T-helper 22 cell (primary cell): ENCODE results near the gene NAV2.
"Not testable (repeated sequence)": the region's sequence is repeated elsewhere in the genome, so short reads cannot be mapped to it uniquely, and the experiment has no call there.

Experiments used
- DNase-seq: peaks from one replicate; pipeline ENCODE4 v3.0.0-alpha.2; 2020; ENCODE audit warnings: low read depth

Gene NAV2

DNA sequence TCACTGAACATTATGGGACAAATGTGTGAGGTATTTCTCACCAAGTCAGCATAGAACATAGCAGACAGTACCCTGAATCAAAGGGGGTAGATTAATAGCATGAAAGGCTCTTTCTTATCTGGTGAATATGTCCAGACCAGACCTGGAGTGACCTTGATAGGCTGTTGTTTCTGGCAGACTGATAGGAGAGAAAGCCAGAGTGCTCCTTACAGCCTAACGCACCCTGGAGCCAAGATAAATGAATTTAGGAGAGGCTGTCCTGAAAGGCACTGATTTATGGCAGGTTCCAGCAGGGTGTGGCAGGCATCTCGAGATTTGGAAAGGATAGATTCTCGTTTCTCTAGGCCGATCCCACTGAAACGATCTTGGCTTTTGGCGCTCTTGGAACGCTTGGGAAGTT, 243.0 kb downstream of the NAV2 start:
- no peak for DNase-seq

DNA sequence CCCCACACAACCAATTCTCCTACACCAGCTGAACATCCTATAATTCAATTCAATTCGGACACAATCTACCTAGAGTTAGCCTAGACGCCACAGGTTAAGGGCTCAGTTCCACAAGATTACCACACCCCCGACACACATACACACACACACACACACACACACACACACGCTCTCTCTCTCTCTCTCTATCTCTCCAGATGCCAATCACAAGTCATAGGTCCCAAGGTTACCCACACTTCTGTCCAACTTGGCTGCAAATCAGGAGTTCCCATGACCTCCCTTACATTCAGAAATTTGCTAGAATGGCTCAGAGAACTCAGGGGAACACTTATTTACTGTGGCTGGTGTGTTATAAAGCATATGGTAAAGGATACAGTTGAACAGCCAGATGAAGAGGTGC, 243.6 kb downstream of the NAV2 start:
- no peak for DNase-seq

DNA sequence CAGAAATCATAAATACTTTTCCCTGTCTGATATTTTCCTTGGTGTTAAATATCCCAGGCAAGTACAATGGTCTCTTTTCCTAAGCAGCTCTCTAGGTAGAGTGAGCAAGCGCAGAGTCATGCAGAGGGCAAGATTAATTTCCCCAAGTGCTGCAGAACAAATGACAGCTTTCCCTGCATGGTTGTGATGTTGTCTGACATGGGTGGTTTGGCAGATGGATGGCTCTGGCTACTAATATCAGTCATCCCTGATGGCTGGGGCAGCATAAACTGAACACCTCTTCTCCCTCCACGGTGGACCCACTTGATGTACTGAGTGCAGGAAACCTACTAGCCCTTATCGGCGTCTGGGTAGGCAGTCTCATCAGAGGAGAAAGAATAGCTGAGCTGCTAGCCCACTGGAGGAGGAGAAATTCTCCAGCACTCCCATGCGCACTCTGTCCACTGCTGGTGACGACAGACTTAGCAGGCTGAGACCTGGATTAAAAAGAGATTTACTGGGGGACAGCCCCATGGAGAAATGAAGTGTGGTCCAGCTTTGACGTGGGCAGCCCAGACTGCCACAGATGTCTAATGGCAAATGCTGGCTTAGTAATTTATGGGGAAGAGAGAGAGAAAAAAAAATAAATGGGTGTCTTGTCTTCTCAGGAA, 244.8 kb downstream of the NAV2 start:
- DNase-seq: no peak

DNA sequence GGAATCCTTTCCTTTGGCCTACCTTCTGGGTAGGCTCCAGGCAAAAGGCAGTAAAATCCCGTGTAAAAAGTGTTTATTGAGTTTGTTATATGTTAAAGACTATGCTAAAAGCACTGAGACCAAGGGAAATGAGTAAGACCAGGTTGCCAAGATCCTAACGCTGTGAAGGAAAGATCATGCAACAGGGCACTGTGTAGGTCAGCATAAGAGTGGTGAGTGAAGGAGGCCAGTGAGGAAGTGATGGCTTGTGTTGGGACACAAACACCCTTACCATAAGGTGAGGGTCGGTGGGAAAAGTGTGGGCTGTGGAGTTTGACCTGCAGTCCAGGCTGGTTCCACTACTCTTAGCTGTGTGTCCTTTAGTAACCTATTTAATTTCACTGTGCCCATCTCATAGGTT, 245.6 kb downstream of the NAV2 start:
- no peak for DNase-seq

DNA sequence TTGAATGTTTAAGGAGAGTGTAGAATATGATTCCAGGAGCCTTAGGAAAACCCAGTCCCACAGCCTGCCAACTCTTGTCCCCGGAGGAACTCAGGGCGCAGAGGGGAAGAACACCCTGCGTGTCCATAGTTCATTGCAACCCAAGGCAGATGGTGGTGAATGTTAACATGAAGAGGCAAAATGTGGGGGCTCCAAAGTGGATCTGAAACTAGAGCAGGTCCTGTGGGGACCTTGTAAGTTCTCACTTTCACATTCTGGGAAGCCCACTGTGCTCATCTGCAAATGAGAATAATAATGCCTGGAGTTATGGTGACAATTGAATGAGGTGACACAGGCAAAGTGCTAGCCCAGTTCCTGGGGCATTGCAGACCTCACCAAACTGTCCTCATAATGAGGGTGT, 246.6 kb downstream of the NAV2 start:
- no peak for DNase-seq

DNA sequence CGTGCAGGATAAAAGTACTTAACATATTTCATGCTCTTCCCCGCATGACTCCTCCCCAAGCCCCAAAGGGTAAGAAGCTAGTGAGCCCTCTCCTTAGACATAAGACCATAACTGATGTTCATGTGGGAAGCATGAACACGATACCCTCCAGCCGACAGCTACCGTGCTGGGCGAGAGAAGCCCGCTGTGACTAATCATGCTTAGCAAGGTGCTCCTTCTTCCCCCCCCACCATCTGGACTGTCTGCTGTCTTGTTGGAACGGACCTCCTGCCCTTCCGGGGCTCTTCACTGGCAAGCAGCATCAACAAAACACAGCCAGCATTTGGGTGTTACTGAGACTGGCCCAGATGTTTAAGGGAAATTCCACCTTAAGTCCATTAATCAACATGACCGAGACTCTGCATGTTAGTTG, 247.0 kb downstream of the NAV2 start:
- DNase-seq: no peak

DNA sequence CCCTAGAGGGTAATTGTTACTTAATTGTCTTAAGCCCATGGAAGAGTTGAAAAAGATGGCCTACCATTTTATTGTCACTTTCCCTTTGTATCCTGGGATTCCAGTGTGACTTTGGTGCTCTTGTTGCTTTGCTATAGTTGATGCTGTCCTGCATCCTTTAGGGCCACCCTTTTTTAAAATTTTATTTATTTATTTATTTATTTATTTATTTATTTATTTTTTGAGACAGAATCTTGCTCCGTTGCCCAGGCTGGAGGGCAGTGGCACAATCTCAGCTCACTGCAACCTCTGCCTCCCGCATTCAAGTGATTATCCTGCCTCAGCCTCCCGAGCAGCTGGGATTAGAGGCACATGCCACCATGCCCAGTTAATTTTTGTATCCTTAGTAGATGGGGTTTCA, 247.8 kb downstream of the NAV2 start:
- DNase-seq: not testable (repeated sequence)

DNA sequence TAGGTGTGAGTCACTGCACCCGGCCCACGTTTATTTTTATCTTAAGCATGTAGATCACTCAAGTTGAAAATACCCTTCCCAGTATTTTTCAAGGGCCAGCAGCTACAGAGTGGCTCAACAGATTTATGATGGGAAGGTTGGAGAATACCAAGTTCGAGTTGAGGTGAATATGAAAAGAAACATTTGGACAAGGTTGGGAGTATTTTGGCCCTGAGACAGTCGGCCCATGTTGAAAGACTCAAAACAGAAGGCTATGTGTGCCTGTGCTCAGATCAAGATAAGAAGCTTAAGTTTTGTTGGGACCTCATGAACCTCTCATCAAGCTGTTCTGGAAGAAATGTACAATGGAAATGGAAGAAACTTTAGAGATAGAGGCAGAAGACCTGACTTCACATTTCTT, 248.6 kb downstream of the NAV2 start:
- no peak for DNase-seq

DNA sequence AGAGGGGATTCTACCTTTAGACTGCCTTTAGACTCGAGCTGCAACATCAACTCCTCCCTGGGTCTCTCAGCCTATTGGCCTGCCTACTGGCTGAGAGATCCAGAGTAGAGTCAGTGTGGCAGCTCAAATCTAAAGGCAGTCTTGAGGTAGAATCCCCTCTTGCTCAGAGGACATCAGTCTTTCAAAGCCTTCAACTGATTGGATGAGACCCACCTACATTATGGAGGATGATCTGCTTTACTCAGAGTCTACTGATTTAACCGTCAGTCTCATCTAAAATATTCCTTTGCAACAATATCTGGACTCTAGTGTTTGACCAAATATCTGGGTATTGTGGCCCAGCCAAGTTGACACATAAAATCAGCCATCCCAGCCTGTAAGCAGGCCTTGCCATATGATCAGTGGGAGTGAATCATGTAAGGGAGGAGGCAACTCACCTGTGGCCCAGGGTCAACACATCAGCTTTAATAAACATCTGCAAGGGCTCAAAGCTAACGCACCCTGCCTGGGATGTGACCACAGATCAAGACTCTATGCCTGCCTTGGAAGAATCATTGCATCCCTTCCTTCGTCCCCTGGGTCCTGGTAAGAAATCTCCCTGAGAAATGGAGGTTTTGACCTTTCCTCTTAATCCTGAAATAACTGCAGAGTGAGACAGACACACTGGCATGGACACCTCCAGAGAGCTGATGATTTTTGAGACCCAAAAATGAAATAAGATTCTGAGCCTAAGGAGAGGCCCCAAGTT, 249.6 kb downstream of the NAV2 start:
- no peak for DNase-seq

DNA sequence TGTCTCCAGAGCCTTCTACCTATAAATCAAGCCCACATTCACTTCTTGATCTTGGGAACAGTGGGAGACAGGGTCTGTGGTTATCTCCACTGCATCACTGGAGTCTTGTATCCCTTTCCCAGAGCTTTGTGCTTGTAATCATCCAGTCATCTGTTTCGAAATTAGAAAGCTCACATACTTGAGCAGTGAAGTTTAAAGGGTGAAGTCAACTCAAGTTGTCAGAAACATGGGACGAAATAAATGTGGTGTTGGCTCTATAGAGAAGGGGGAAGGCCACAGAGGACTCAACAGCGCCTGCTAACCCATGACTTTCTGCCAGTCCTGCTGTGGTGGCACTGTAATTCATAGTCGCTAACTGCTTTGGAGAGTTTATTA, 250.2 kb downstream of the NAV2 start:
- no peak for DNase-seq

DNA sequence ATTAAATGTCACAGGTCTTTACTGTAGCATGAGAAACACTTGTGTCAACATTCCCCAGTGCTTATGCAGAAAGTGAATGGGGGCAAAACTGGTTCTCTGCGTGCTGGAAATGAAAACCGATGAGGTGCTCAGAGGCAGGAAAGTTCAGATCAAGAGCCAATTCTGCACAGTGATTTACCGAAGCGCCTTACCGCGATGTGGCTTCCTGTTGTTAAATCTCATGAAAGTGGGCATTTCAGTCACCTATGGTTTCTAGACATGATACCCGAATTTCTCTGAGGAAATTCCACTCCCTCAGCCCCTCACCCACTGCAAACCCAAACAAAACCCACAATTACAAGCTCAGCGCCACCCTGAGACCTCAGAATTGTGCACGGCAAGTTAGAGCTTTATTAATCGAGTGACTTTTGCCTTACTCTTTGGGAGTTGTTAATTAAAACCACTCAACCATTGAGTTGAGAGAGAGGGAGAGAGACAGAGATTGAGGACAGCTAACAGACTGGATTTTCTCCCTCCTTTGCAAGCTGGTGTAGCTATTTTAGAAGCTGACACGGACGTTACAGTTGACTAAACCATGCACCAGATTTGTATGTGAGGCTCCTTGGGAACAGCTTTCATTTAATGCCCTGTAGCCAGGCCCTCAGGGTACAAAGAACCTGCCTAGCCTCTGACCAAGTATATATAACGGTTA, 251.2 kb downstream of the NAV2 start:
- no peak for DNase-seq

DNA sequence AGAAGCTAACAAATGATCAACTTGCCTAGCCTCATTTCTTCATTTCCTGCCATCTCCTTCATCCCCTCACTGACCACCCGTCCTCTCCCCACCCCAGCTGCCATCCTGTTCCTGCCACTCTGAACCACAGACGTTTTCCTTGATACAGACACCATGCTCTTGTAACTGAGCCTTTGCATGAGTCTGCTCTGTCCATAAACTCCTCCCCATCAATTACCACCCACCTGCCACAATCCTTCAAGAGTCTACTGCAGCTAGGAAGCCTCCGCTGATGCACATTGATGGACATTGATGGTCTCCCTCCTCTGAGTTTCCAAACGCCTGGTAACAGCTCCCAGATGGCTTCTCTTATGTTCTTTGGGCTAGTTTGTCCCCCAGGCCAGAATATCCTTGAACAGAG, 253.8 kb downstream of the NAV2 start:
- no peak for DNase-seq

DNA sequence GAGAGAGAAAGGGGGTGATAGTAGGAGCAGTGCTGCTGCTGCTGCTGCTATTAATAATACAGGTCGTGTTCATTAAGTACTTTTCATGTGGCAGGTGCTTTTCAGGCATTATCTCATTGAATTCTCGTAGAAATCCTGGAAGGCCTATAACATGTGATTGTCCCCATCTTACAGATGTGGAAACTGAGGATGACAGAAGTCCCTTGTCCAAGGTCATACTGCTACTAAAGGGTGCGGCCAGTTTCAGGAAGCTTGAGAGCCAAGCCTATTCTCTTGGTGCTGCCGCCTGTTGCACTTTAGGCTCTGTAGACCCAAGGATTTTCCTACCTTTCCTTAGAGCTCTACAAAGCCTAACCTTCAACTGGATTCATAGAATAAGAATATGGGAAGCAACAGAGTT, 254.3 kb downstream of the NAV2 start:
- no peak for DNase-seq

DNA sequence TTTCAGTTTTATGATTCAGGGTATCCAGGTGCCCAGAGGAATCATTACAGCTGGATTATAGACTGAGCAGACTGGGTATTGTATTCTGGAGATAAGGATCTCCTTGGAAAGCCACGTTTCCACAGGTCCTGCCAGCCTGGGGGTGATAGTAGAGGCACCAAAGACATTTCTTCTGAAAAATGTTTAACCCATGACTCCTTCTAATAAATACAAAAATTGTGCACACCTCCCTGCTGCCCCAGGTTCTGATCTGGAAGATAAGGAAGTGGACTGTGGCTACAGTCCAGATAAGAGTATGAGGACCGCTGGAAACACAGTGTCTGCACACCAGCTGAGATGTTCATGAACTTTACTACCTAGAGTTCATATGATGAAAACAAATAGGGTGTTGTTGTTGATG, 255.2 kb downstream of the NAV2 start:
- DNase-seq: no peak

DNA sequence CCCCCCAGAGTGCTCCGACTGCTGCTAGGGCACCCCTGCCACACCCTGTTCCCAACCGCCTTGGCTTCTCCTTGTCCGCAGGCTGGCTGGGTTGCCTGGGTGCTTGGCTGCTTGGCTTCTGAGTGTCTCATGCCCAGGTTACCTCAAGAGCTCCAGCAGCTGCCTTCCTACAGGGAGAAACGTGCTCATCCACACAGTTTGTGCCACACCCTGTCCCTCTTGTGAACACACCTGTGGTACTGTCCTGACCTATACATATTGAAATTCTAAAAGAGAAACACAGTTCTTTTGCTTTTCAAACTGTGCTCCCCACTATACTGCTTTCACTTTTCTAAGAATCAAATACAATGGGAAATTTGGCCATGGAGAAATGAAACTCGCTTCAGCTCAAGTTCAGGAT, 256.2 kb downstream of the NAV2 start:
- no peak for DNase-seq

DNA sequence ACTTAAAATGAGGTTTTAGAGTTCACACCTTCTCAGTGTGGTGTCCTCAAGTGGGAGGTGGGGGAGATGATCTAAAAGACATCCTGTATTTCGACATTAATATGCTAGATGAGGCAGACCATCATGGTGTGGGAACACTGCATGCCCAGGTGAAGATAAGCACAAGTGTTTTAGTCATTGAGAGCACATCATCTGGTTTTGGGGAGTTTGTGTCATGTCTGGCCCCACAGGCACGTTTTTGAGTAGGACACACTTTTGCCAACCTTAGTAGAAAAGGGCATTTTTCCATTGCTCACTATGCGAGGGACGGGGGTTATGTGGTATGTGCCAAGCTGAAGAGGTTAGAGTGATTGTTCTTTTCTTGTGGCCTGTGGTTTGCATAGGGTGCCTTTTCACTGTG, 258.3 kb downstream of the NAV2 start:
- no peak for DNase-seq

DNA sequence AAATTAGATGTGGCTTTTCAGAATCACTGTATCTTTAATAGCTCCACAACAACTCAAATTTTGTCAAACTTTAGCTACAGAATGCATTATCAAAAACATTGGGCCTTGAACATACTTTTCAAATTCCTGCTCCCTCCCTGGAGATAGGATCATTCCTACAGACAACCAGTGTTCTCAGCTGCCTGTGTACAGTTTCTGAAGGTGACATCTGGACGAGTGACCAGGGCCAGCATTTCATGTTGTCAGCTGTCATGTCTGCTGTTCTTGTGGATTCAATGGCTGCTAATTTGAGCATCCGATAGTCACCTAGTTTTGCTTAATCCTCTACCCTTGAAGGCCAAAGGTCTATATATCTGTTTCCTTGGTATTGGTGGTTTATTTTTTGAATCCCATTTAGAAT, 259.5 kb downstream of the NAV2 start:
- DNase-seq: no peak

DNA sequence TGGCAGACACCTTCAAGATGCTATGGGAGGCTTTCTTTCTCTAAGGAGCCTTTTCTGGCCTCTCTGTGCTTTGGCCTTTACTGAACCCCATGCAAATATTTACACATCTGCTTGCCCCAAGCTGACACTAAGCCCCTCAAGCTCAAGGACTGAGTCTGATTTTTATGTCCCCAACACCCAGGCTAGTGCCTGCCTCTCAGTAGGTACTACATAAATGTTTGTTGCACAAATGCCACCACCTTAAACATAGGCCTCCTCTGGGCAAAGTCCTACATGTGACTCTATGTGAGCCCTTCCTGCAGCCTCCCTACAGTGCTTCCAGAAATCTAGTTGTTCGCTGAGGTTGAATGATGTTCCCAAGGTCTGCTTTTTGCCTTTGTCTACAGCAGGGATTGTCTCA, 260.0 kb downstream of the NAV2 start:
- DNase-seq: no peak

DNA sequence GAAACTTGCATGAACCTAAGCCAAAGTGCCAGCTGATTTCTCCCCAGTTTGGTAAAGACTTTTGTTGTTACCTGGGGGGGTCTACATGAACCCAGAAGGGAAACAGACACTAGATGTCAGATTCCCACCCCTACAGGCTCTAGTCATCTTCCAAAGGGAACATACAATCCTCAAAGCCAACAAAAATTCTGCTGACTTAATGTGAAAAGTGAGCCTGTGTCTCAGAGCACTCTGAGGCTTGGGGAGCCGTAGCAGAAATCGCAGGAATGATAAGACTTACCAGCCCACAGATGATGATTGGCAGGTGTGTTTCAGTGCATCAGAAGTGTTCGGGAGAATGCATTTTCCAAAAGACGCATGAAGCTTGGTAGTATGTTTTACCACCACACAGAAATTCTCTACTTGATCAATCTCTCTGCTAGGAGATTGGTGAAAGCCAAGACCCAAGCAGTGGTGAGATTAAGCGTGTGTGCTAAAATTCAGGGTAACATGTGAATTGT, 260.5 kb downstream of the NAV2 start:
- DNase-seq: no peak

DNA sequence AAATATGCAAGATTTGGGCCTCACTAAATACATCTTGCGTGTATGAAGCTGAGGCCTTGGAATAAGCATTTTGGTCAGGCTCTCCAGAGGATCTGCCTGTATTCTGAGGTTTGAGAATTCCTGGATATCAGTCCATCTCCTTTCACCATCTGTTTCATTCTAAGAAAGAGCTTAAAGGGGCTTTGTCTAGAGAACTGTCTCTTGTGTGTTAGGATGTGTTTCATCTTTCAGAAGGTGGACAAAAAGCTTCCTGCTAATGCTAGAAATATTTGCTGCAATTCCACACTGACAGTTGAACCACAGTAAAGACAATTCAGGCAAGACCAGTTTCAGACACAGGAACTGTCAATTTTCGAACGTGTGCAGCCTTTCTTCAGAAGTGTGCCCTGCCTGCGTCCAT, 262.2 kb downstream of the NAV2 start:
- DNase-seq: no peak

DNA sequence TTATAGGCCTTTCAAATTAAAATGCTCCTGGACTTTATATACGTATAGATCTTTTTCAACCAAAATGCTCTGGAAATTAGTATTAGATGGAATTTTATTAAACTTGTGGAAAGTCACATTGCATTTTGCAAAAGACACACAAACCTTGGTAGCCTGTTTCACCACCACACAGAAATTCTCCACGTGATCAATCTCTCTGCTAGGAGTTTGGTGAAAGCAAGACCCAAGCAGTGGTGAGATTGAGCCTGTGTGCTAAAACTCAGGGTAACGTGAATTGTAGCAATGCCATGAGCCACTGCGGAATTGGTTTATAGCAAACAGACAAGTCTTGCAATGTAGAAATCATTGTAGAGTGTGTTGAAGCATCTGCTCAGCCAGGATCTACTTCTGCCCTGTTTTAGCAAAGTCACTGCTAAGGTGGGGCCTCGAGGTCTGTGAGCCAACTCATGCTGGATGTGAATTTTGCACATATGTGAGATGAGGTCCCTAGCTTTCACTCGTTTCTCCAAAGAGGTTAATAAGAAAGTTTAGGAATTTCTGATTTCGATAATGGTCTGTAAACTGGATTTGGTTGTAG, 262.9 kb downstream of the NAV2 start:
- no peak for DNase-seq

DNA sequence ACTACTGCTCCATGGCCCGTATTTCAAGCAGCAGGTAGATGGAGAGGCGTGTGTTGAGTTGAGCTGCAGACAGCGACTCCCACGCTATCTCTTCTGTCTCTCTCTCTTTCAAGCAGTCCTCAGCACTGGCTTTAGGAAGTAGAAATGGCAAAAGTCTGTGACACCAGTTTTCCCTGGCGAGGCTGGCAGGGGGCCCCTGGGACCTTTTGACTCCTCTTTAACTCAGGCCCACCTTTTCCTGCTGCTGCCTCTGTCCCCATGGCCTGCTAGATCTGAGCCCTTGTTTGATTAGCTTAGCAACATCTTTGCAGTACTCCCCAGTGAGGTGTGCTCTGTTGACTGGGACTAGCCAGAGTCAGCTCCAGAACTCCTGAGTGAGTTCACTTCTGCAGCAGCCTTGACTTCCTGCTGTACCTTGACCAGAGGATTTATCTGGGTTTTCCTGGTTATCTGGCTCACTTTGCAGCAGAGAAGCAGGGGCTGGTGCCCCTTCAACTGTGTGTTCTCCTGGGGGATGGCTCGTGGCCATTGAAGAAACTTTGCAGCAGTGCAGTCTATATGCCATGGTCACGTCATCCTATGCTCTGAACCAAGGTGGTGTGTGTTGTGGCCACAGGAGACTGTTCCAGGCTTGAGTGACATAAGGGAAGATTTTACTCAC, 263.8 kb downstream of the NAV2 start:
- no peak for DNase-seq
